Nucleus accumbens (tissue), 56 donors: ENCODE data around the gene SLC38A9.
A peak's percentile ranks its signal among the peaks of the same experiment; 100 is the strongest.
"Not testable (repeated sequence)": the region's sequence is repeated elsewhere in the genome, so short reads cannot be mapped to it uniquely, and the experiment has no call there.

Source experiments
- DNase-seq, 56 donors: peaks; one replicate each; lab custom pipeline; 2025; lab: John Stamatoyannopoulos, UW

Gene SLC38A9, protein sequence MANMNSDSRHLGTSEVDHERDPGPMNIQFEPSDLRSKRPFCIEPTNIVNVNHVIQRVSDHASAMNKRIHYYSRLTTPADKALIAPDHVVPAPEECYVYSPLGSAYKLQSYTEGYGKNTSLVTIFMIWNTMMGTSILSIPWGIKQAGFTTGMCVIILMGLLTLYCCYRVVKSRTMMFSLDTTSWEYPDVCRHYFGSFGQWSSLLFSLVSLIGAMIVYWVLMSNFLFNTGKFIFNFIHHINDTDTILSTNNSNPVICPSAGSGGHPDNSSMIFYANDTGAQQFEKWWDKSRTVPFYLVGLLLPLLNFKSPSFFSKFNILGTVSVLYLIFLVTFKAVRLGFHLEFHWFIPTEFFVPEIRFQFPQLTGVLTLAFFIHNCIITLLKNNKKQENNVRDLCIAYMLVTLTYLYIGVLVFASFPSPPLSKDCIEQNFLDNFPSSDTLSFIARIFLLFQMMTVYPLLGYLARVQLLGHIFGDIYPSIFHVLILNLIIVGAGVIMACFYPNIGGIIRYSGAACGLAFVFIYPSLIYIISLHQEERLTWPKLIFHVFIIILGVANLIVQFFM

DNA sequence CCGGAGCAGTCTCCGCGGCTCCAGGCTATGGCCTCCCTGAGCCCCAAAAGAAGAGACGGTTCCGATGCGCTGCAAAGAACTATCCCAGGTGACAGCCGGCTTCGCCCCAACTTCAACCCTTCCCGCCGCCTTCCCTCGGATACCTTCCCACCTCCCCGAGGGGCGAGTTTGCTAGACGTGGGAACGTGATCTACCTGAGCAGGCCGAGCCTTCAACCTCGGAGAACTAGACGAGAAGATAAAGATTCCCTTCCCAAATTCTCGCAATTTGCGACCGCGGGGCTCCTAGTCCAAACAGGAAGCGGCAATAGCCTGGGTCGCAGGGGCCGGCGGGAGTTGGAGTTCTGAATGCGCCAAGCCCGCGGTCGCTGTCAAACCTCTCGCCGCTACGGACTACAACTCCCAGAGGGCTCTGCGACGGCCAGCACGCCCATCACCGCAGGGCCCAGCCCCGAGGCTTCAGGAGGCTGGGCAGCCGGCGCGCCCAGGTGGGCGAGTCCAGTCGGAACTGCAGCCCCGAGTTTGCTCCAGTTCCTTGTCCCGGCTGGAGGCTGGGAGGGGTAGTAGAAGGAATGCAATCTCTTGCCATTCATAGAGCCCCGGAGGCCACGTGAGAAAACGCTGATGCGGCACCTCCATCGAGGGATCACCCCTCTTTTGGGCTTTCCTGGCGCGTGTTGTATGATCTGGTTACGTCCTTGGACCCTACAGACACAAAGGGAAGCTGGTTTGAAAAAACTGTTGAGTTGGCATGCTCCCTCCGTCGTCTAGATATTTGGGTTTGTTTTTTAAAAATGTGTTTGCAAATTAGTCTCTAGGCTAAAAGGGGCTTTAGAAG, at the start of gene SLC38A9:
Gene SLC38A9, minus strand, starts transcription at position 302 of the 837 bp plus-strand sequence. CDS start 14,366 bp downstream, outside the sequence.
- peak; percentile 59 to 98 (median 92) for DNase-seq

- DNase-seq = not testable (repeated sequence)
These were observed 49.6 kb upstream of the SLC38A9 start for GRCh38 chr5:55761721-55762120.

- DNase-seq = no peak
These were observed 46.6 kb upstream of the SLC38A9 start for GRCh38 chr5:55758714-55759113.

GRCh38 chr5:55758231-55758630, 46.1 kb upstream of the SLC38A9 start:
- DNase-seq = no peak

GRCh38 chr5:55750499-55750898, 38.4 kb upstream of the SLC38A9 start:
- no peak for DNase-seq

- no peak for DNase-seq
These were observed 37.9 kb upstream of the SLC38A9 start for GRCh38 chr5:55750063-55750462.

DNA sequence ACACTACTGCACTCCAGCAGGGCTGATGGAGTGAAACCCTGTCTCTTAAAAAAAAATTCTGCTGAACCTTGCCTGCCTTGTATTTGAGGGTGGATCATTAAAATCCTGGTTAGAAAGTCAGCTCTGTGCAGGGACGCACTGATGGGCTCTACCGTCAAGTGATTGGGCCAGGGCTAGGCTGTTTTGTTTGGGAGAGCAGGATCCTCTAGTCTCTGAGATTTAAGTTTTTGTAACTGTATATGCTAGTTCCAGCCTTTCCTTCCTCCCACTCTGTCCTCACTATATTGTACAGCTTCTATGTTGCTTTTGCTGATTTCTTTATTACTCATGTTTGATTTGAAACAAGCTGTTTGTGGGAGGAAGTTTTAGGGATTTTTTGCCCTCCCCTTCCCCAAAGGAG, 37.3 kb upstream of the SLC38A9 start:
- no peak for DNase-seq

DNA sequence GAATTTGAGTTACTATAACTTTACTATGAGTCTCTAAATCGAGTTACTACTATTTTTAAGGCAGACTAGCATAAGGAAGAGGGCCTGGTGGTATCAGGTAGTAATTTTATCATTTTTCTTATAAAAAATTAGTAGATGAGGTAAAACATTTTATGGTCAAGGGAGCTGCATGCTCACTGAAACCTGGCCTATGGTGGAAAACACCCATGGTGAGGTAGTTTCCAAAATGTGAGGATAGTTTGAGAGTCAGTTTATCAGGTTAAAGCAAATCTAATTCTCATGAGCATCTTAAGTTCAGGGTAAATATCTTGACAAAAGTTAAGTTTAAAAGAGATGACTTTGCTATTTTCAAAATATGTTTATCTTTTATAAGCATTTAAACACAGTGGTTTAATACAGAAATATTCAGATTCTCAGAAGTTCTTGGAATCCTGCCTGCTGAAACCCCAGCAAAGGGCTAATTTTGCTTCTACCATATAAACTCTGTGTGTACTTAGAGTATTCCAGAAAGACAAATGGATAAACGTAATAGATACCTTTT, 35.7 kb upstream of the SLC38A9 start:
- no peak for DNase-seq

DNA sequence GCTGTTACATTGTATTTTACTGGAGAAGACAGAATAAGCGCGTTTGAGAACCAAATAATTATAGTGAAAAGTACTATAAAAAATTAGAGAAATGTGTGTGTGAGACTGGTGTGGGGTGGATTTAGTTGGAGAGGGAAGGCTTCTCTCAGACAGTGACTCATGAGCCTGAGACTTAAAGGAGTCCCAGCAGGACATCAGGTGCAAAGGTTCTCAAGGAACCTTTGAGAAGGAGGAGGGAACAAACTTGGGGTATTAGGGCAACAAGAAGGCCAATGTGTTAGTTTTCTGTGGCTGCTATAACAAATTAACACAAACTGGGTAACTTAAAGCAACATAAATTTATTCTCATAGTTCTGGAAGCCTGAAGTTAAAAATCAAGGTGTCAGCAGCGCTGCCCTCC, 30.7 kb upstream of the SLC38A9 start:
- no peak for DNase-seq

GRCh38 chr5:55737793-55738192, 25.7 kb upstream of the SLC38A9 start, which contains the start of gene DDX4:
DDX4 (plus strand) TSS chr5:55738061; CDS start chr5:55738964, 903 bp downstream.
- no peak for DNase-seq

DNA sequence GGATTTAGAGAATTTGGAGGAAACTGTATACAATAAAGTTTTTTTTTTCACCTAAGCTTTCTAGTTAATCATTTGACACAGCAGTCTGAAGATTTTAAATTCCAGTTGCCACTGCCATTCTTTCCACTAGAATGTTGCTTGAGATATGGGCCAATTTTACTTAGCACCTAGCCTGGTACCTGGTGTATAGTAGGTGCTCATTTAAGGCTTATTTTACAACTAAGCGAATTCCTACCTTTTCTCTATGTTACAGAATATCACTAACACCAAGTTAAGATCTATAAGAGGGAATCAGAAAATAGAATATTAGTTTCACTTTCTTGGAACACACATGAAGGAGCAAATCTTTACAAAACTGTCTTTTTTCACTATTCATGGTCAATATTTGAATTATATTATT, 22.5 kb upstream of the SLC38A9 start:
- no peak for DNase-seq

- no peak for DNase-seq
These were observed 20.5 kb upstream of the SLC38A9 start for GRCh38 chr5:55732585-55732984.

DNA sequence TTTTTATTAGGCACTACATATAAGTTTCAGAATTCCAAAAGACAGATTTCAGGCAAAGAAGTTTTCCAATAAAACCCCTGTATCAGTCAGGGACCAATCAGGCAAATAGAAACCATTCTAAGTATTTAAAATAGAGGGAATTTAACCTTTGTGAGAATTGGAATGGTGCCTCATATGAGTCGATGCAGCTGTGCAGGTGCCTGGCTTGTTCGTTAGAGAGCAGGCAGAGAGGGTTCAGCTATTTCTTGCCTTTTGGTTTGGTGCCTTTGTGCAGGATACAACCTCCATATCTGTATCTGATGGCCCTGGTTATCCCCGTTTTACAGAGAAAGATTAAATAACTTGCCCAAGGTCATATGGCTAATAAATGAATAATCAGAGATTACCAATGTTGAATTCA, 19.7 kb upstream of the SLC38A9 start:
- DNase-seq = no peak

DNA sequence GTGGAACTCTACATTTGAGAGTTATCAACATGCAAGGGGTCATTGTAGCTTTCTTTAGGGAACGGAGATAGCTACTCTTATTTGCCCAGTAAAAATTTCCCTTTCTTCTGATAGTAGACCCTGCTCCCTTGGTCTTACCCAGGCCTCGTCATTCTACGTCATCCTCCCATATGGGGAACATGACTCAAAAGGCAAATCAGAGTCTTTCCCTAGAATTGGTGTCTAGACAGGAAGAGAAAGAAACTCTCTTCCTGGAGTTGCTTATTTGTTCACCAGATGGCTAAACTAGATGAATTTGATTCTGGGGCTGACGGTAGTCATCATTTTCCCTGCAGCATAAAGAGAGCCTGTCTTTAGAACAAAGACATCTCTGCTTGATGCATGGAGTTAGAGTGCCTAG, 12.2 kb upstream of the SLC38A9 start:
- no peak for DNase-seq

DNA sequence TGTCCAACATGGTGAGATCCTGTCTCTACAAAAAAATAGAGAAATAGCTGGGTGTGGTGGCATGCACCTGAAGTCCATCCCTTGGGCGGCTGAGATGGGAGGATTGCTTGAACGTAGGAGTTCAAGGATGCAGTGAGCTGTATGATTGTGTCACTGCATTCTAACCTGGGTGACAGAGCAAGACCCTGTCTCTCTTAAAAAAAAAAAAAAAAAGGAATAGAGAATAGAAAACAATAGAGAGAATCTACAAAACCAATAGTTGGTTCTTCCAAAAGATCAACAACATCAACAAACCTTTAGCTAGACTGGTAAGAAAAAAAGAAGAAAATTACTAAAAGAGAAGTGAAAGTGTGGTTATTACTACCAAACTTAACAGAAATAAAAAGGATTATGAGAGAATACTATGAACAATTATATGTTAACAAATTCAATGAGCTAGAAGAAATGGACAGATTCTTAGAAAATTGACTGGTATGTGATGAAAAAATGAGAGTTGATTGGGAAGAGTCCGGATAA, 8.1 kb upstream of the SLC38A9 start:
- no peak for DNase-seq

GRCh38 chr5:55719026-55719425, 6.9 kb upstream of the SLC38A9 start:
- not testable (repeated sequence) for DNase-seq

DNA sequence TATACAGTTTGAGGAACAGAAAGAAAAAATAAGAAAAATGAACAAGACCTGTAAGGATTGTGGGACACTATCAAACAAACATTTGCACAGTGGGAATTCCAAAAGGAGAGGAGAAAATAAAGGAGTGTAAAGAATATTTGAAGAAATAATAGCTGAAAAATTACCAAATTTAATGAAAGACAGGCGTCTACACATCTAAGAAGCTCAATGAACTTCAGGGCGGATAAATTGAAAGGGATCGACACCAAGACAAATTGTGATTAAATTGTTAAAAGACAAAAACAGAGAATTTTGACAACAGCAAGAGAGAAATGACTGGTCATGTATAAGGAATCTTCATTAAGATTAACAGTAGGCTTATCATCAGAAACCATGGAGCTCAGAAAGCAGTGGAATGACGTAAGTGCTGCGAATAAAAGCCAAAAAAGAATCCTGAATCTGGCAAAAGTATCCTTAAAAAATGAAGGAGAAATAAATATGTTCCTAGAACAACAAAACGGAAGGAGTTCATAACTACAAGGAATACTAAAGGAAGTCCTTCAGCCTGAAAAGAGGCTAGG, 3.5 kb upstream of the SLC38A9 start:
- DNase-seq = no peak

- DNase-seq = no peak
These were observed 2.6 kb upstream of the SLC38A9 start for GRCh38 chr5:55714749-55715148.

DNA sequence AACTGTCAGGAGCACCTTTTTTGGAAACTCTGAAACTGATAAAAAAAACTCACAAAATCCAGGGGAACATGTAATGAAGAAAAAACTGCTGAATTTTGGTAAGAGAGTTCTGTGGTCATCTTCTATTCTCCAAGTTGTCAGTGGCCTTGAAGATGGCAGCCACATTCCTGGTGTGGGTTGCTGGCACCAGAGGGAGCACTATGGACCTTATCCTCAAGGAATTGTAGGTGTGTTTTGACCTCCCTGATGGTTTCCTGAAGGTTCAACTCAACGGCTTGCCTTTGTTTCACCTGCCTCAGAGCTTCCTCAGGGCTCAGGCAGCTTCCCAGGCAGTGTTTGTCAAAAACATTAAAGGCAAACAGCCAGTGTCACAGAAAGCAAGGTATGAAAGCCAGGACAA, 2.2 kb upstream of the SLC38A9 start:
- no peak for DNase-seq

DNA sequence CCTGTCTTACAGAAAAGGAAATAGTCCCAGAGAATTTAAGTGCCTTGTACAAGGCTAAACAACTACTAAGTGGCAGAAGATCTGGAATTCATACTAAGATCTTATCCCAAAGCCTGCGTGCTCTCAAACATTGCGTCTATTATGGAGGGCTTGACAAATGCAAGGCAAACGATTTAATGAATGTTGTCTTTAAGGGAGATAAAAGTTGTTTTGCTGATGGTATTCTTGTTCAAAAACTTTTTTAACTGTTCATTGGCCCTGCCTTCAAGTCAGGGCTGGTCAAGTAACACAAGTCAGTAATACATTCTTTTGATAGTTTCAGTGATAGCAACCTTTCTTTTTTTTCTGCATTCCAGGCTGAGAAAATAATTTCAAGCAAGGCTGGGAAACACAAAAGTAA, 1.7 kb upstream of the SLC38A9 start:
- DNase-seq = no peak
